GM23338 (cell line): Measurements from ENCODE around the gene CD84. TPM values are rescaled to one million over a fixed set of nuclear protein-coding genes. Genes with fewer than 3 reads are reported as not detected.

ENCODE experiments used
- ATAC-seq: fragments of 200-7000 bp; cut with Tn5 transposase; 3 replicates; pipeline ENCODE4 v1.9.1; 2020
- DNase-seq: peaks from one replicate; pipeline ENCODE4 v3.0.0-alpha.2; 2015; ENCODE audit warnings: low spot score
- H2AFZ ChIP-seq: fragments of 200-600 bp; sonication (generic); 2 replicates; pipeline ENCODE4 v1.8.0; 2016; ENCODE audit warnings: antibody characterized with exemption, mild to moderate bottlenecking, moderate library complexity
- H3F3A ChIP-seq: fragments of 200-600 bp; sonication (generic); replicated peaks from 2 replicates; pipeline ENCODE4 v1.8.0; 2017; ENCODE audit warnings: antibody characterized with exemption, mixed run types, low read depth
- H3K27ac ChIP-seq: fragments of 200-600 bp; sonication (generic); 2 replicates; pipeline ENCODE4 v1.6.1; 2016; ENCODE audit warnings: low read depth
- H3K27me3 ChIP-seq: fragments of 200-600 bp; sonication (generic); 2 replicates; pipeline ENCODE4 v1.8.0; 2016; ENCODE audit warnings: mild to moderate bottlenecking, mixed run types, moderate library complexity; ENCODE audit not compliant: insufficient read depth
- H3K36me3 ChIP-seq: fragments of 200-600 bp; sonication (generic); 2 replicates; pipeline ENCODE4 v1.8.0; 2016; ENCODE audit warnings: mild to moderate bottlenecking; ENCODE audit not compliant: insufficient read depth
- H3K4me1 ChIP-seq: fragments of 200-600 bp; sonication (generic); 2 replicates; pipeline ENCODE4 v1.8.0; 2016; ENCODE audit warnings: mild to moderate bottlenecking, moderate library complexity; ENCODE audit not compliant: insufficient read depth
- H3K4me2 ChIP-seq: fragments of 200-600 bp; sonication (generic); 2 replicates; pipeline ENCODE4 v1.7.1; 2017; ENCODE audit warnings: mixed run types
- H3K4me3 ChIP-seq: fragments of 200-600 bp; sonication (generic); 2 replicates; pipeline ENCODE4 v1.6.1; 2016; ENCODE audit warnings: mixed run types
- H3K79me2 ChIP-seq: fragments of 200-600 bp; sonication (generic); replicated peaks from 2 replicates; pipeline ENCODE4 v1.8.0; 2017; ENCODE audit warnings: mild to moderate bottlenecking; ENCODE audit not compliant: insufficient read depth
- H3K9me2 ChIP-seq: fragments of 200-600 bp; sonication (generic); 2 replicates; pipeline ENCODE4 v1.8.0; 2017; ENCODE audit not compliant: insufficient read depth
- H4K20me1 ChIP-seq: fragments of 200-600 bp; sonication (generic); replicated peaks from 2 replicates; pipeline ENCODE4 v1.8.0; 2017; ENCODE audit warnings: mild to moderate bottlenecking; ENCODE audit not compliant: insufficient read depth
- H3K27ac Mint-ChIP-seq: 2 replicates; pipeline ENCODE4 v1.8.0; 2020; ENCODE audit warnings: inconsistent platforms, mild to moderate bottlenecking, moderate library complexity, mixed read lengths
- H3K27me3 Mint-ChIP-seq: 3 replicates; pipeline ENCODE4 v1.8.0; 2022; ENCODE audit warnings: low read depth, mild to moderate bottlenecking, moderate library complexity, mixed read lengths, inconsistent platforms; ENCODE audit not compliant: insufficient read depth, poor library complexity
- H3K36me3 Mint-ChIP-seq: 3 replicates; pipeline ENCODE4 v1.8.0; 2021; ENCODE audit warnings: low read depth, mild to moderate bottlenecking, inconsistent platforms, moderate library complexity, mixed read lengths
- H3K4me1 Mint-ChIP-seq: 3 replicates; pipeline ENCODE4 v1.8.0; 2020; ENCODE audit warnings: mild to moderate bottlenecking, inconsistent platforms, mixed read lengths
- H3K4me3 Mint-ChIP-seq: 3 replicates; pipeline ENCODE4 v1.8.0; 2021; ENCODE audit warnings: moderate library complexity, mild to moderate bottlenecking, inconsistent platforms, mixed read lengths
- H3K9me3 Mint-ChIP-seq: 3 replicates; pipeline ENCODE4 v1.8.0; 2020; ENCODE audit warnings: moderate library complexity, mild to moderate bottlenecking, inconsistent platforms, mixed read lengths
- ETS1 ChIP-seq: IDR thresholded peaks from 2 replicates; pipeline ENCODE4 v1.6.1; 2016; ENCODE audit warnings: antibody characterized with exemption
- EZH2 ChIP-seq: fragments of 200-600 bp; sonication (generic); IDR thresholded peaks from one replicate; pipeline ENCODE4 v1.8.0; 2017; ENCODE audit warnings: antibody characterized with exemption, mild to moderate bottlenecking, low read depth; ENCODE audit not compliant: unreplicated experiment
- EZH2phosphoT487 ChIP-seq: fragments of 200-600 bp; sonication (generic); IDR thresholded peaks from one replicate; pipeline ENCODE4 v1.8.1; 2018; ENCODE audit warnings: antibody characterized with exemption; ENCODE audit not compliant: unreplicated experiment
- POLR2AphosphoS5 ChIP-seq: IDR thresholded peaks from 2 replicates; pipeline ENCODE4 v1.6.1; 2016; ENCODE audit warnings: antibody characterized with exemption, low read depth
- REST ChIP-seq: IDR thresholded peaks from one replicate; pipeline ENCODE4 v1.6.1; 2018; ENCODE audit warnings: antibody characterized with exemption; ENCODE audit not compliant: unreplicated experiment
- STAT1 ChIP-seq: IDR thresholded peaks from one replicate; pipeline ENCODE4 v1.6.1; 2016; ENCODE audit warnings: antibody characterized with exemption; ENCODE audit not compliant: unreplicated experiment
- ZNF114 ChIP-seq: fragments of 250-450 bp; sonication (Bioruptor Pico); IDR thresholded peaks from 2 replicates; pipeline ENCODE4 v1.5.0; 2020; ENCODE audit warnings: mild to moderate bottlenecking, moderate library complexity
- ZNF331 ChIP-seq: fragments of 250-450 bp; sonication (Bioruptor Pico); IDR thresholded peaks from 2 replicates; pipeline ENCODE4 v1.5.0; 2020; ENCODE audit warnings: low read depth, mild to moderate bottlenecking, moderate library complexity
- polyA plus RNA-seq: library from polyadenylated mRNA; unstranded; fragments of >200 nt; fragmentation: Nextera tagmentation; extraction: Ambion mirVana; gene quantifications from 2 replicates; pipeline ENCODE4 v1.2.1, GENCODE V29; 2016
- total RNA-seq: library from RNA; depleted of rRNA; stranded (reverse); fragments of >200 nt; shearing (Covaris generic); gene quantifications from 2 replicates; pipeline ENCODE4 v1.2.3, GENCODE V29; 2014

The CD84 gene
- total and polyA plus RNA-seq, 2 experiments from 2014 or later: not detected

GRCh38 chr1:160548960-160549664 lies 30.2 kb downstream of the CD84 start (continued):
- TF ChIP-seq REST (no peak), ZNF114 (CRISPR knock-in tag) (no peak), ZNF331 (CRISPR knock-in tag) (no peak), EZH2 (no peak), ETS1 (no peak)

- DNase-seq: no peak
- no peak for ATAC-seq
- Mint-ChIP-seq H3K36me3 (no peaks in the 10 kb centered on the region), H3K27ac (no peak overlapping the region), H3K4me3 (no peak overlapping the region), H3K27me3 (peaks cover 4% of the 10 kb centered on the region), H3K9me3 (no peaks in the 10 kb centered on the region), H3K4me1 (no peaks in the 10 kb centered on the region)
- no peaks in the 10 kb centered on the region for H4K20me1 ChIP-seq
- H2AFZ ChIP-seq: no peak overlapping the region
- peaks cover 19% of the 10 kb centered on the region for H3K9me2 ChIP-seq
- no peaks in the 10 kb centered on the region for H3F3A ChIP-seq
- no peak overlapping the region for H3K27ac ChIP-seq
- no peaks in the 10 kb centered on the region for H3K79me2 ChIP-seq
- H3K4me3 ChIP-seq: no peak overlapping the region
- no peaks in the 10 kb centered on the region for H3K36me3 ChIP-seq
- H3K4me2 ChIP-seq: no peak overlapping the region
- TF ChIP-seq EZH2: no peak
- no peak for TF ChIP-seq POLR2AphosphoS5
- TF ChIP-seq EZH2phosphoT487: no peak
- no peak for TF ChIP-seq ZNF114 (CRISPR knock-in tag)
- TF ChIP-seq STAT1: no peak
- TF ChIP-seq ZNF331 (CRISPR knock-in tag): no peak
- no peak for TF ChIP-seq REST
- H3K27me3 ChIP-seq: no peaks in the 10 kb centered on the region
- H3K4me1 ChIP-seq: no peaks in the 10 kb centered on the region
Measured at GRCh38 chr1:160548183-160548582, 31.1 kb downstream of the CD84 start.
